ENCODE measurements around the gene CHD6. TPM values are rescaled to one million over a fixed set of nuclear protein-coding genes. Genes with fewer than 3 reads are reported as not detected.

Gene CHD6
- total and polyA plus RNA-seq, 2 experiments from 2014 or later = 41.0 to 158 TPM

DNA sequence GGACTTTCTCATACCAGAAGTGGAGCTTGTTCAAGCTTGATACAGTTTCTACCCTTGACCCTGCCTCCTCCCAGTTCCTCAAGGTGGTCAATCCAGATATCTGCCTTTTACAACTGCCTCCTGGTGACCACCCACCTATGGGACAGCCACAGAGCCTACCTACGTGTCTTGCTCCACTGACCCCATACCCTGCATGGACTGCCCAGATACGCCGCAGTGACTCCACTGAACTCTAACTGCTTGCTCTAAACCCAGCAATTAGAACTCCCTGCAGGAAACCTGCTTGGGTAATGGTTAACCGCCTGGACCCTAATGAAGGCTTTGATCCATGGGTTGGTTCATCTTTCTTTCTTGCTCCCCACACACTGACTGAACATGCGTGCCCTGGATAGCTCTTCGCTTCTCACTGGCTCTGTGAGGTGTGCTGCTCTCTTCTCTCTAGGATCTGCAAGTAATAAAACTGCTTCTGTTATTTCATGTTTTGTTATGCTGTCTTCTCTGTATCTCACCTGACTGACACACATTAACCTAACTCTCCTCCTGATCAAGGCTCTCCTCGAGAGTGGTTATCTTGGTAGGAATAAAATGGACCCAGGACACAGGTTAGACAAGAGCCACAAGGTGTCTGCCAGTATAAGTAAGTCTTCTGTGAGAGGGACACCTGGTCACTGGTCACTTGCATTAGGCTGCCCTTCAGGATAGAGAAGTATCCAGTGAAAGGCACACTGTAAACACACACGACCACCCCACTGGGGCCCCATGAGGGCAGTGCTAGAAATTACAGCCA lies 79.2 kb downstream of the CHD6 start:
- Histone ChIP-seq H3K4me3 (no peak overlapping the region), H3K4me1 (ENCODE audit: insufficient read depth) (no peaks in the 10 kb centered on the region), H4K20me1 (replicated peaks; ENCODE audit: insufficient read depth) (peaks cover 15% of the 10 kb centered on the region), H3K27ac (ENCODE audit: low read depth) (no peak overlapping the region), H3F3A (replicated peaks; ENCODE audit: low read depth) (no peaks in the 10 kb centered on the region), H3K27me3 (ENCODE audit: insufficient read depth) (no peaks in the 10 kb centered on the region), H2AFZ (no peak overlapping the region), H3K9me2 (ENCODE audit: insufficient read depth) (no peaks in the 10 kb centered on the region), H3K36me3 (ENCODE audit: insufficient read depth) (no peaks in the 10 kb centered on the region; the same call in 1 of the 2 replicates), H3K4me2 (no peak overlapping the region), H3K79me2 (replicated peaks; ENCODE audit: insufficient read depth) (peaks cover 74% of the 10 kb centered on the region)
- Mint-ChIP-seq H3K27me3 (ENCODE audit: insufficient read depth, low read depth, poor library complexity) (peaks cover 2% of the 10 kb centered on the region), H3K4me1 (peaks cover 2% of the 10 kb centered on the region; the same call in 2 of the 3 replicates), H3K9me3 (peaks cover 16% of the 10 kb centered on the region), H3K27ac (no peak overlapping the region), H3K36me3 (ENCODE audit: low read depth) (peaks cover 28% of the 10 kb centered on the region), H3K4me3 (no peak overlapping the region)
- ATAC-seq (no peak), DNase-seq (ENCODE audit: low spot score) (no peak)
- TF ChIP-seq EZH2 (IDR thresholded peaks at IDR 0.05; ENCODE audit: low read depth, unreplicated experiment) = no peak
- TF ChIP-seq ZNF114 (CRISPR knock-in tag; IDR thresholded peaks at IDR 0.05) = no peak
- TF ChIP-seq EZH2phosphoT487 (IDR thresholded peaks at IDR 0.05; ENCODE audit: unreplicated experiment) = no peak
- no peak for TF ChIP-seq STAT1 (IDR thresholded peaks at IDR 0.05; ENCODE audit: unreplicated experiment)
- no peak for TF ChIP-seq JUNB (IDR thresholded peaks at IDR 0.05; ENCODE audit: unreplicated experiment)
- TF ChIP-seq NANOG (IDR thresholded peaks at IDR 0.05; ENCODE audit: borderline replicate concordance) = no peak
- TF ChIP-seq REST (IDR thresholded peaks at IDR 0.05; ENCODE audit: unreplicated experiment) = no peak
- TF ChIP-seq ETS1 (IDR thresholded peaks at IDR 0.05) = no peak
- no peak for TF ChIP-seq ZNF462 (CRISPR knock-in tag; IDR thresholded peaks at IDR 0.05)
- no peak for TF ChIP-seq CREB1 (CRISPR knock-in tag; IDR thresholded peaks at IDR 0.05; ENCODE audit: low read depth)
